22Rv1 (cell line): Measurements from ENCODE around the gene PLCB3.

ENCODE experiments used
- H3K27ac ChIP-seq: fragments of 450-650 bp; 2 replicates; pipeline ENCODE4 v1.5.1; 2017
- ZFX ChIP-seq: fragments of 450-650 bp; IDR thresholded peaks from 2 replicates; pipeline ENCODE4 v1.6.1; 2017; ENCODE audit warnings: antibody characterized with exemption, borderline replicate concordance
- TF ChIP-seq, protein P1 (sequence below): fragments of 450-650 bp; IDR thresholded peaks from 2 replicates; pipeline ENCODE4 v1.5.1; 2017; ENCODE audit warnings: mild to moderate bottlenecking

Gene PLCB3

DNA sequence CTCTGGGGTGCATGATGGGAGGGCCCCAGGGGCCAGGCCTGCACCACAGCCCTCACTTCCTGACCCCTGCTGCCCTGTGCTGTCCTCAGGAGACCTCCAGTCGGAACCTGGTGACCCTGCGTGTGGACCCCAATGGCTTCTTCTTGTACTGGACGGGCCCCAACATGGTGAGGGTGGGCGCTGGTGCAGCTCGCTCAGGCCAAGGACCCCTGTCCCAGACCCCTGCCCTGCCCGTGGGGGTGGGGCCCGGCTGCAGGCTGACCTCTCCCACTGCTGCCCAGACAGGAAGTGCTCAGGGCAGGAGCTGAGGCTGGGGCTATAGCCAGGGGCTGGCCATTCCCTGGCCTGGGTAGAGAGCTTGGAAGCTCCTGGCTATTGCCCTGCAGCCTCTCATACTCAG, 3.0 kb downstream of the PLCB3 start:
- H3K27ac ChIP-seq: no peak overlapping the region
- TF ChIP-seq, protein P1, sequence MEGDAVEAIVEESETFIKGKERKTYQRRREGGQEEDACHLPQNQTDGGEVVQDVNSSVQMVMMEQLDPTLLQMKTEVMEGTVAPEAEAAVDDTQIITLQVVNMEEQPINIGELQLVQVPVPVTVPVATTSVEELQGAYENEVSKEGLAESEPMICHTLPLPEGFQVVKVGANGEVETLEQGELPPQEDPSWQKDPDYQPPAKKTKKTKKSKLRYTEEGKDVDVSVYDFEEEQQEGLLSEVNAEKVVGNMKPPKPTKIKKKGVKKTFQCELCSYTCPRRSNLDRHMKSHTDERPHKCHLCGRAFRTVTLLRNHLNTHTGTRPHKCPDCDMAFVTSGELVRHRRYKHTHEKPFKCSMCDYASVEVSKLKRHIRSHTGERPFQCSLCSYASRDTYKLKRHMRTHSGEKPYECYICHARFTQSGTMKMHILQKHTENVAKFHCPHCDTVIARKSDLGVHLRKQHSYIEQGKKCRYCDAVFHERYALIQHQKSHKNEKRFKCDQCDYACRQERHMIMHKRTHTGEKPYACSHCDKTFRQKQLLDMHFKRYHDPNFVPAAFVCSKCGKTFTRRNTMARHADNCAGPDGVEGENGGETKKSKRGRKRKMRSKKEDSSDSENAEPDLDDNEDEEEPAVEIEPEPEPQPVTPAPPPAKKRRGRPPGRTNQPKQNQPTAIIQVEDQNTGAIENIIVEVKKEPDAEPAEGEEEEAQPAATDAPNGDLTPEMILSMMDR: no peak
- TF ChIP-seq ZFX: no peak

DNA sequence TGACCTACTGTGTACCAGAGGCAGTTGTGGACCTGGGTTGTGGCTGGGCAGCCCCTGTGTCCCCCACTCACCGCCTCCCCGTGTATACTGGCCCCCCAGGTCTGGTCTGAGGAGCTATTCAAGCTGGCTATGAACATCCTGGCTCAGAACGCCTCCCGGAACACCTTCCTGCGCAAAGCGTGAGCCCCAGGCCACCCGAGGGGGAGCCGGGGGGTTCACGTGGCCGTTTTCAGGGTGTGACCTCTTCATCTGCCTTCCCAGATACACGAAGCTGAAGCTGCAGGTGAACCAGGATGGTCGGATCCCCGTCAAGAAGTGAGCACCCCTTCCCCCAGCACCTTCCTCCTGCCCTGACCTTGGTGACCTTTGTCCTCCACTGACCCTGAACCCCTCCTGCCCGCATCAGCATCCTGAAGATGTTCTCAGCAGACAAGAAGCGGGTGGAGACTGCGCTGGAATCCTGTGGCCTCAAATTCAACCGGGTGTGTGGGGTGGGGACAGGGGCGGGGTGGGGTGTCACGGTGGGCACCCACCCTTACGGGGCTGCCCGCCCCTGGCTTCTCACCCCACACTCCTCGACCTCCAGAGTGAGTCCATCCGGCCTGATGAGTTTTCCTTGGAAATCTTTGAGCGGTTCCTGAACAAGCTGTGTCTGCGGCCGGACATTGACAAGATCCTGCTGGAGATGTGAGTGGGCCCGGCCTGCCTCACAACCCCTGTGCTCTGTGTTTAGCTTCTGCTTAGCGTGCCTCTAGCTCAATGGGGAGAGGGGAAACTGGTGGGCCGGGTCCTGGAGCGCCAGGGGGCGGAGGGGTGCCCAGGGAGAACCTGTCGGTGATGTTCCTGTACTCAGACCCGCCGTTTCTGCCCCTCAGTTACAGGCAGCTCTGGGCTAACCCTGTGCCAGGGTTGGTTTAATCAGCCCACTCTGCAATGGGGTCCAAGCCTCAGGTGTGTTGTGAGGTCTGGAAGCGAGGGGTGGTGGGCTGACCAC, 4.1 kb downstream of the PLCB3 start:
- TF ChIP-seq, protein P1: no peak
- no peak for TF ChIP-seq ZFX
- H3K27ac ChIP-seq: no peak overlapping the region

DNA sequence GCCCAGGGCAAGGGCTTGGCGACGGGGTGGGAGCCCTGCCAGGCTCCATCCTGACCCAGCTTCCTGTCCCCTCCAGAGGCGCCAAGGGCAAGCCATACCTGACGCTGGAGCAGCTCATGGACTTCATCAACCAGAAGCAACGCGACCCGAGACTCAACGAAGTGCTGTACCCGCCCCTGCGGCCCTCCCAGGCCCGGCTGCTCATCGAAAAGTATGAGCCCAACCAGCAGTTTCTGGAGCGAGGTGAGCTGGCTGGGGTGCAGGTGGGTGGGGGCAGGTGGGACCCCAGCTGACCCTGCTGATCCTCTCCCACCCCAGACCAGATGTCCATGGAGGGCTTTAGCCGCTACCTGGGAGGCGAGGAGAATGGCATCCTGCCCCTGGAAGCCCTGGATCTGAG, 5.0 kb downstream of the PLCB3 start:
- TF ChIP-seq ZFX: no peak
- TF ChIP-seq, protein P1: no peak

DNA sequence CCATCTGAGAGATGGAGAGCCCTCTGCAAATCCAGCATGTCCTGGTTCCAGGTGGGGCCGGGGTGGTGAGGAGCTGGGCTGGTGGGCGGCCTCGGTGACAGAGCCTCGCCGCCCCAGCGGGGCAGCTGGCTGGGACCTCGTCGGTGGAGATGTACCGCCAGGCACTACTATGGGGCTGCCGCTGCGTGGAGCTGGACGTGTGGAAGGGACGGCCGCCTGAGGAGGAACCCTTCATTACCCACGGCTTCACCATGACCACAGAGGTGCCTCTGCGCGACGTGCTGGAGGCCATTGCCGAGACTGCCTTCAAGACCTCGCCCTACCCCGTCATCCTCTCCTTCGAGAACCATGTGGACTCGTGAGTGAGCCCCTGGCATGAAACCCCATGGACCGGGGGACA, 7.0 kb downstream of the PLCB3 start:
- H3K27ac ChIP-seq: no peak overlapping the region

More for the DNA sequence above, 5.0 kb downstream of the PLCB3 start:
- no peak overlapping the region for H3K27ac ChIP-seq

DNA sequence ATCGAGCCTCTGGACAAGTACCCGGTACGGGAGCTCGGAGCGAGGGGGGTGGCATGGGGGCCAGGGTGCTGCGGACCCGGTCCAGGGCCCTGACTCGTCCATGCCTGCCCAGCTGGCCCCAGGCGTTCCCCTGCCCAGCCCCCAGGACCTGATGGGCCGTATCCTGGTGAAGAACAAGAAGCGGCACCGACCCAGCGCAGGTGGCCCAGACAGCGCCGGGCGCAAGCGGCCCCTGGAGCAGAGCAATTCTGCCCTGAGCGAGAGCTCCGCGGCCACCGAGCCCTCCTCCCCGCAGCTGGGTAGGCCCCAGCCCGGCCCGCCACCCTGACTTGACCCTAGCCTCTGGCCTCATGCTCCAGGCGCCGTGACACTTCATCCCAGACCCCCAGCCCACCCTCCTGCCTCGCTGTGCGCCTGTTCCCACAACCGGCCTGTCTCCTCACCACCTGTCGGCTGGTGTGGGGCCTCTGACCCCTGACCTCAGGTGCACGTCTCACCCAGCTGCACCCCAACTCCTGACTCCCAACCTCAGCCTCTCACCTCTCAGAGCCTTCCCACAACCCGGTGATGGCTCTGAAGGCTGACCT, 7.7 kb downstream of the PLCB3 start:
- TF ChIP-seq, protein P1: no peak
- TF ChIP-seq ZFX: no peak
- no peak overlapping the region for H3K27ac ChIP-seq

More for the DNA sequence above, 7.0 kb downstream of the PLCB3 start:
- TF ChIP-seq, protein P1: no peak
- no peak for TF ChIP-seq ZFX

DNA sequence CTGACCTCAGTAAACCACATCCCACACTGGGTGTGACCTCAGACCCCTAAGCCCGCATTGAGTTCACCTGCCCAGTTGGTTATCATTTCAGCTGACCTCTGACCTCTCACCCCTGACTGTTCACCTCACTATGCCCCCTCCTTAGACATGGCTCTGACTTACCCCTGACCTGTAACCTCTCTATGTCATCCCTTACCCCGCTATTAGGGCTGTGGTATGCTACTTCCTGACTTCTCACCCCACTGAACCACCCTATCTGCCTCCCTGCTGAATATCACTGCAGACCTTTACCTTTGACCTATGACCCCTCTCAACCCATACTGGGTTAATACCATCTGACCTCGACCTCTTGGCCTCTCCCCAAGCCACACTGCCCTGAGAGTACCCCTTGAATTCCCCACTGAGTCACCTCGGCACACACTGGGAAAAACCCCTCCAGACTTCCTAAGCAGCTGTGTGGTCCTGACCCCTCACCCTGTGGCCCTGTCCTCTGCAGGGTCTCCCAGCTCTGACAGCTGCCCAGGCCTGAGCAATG, 8.3 kb downstream of the PLCB3 start:
- TF ChIP-seq, protein P1: no peak
- no peak for TF ChIP-seq ZFX

More for the DNA sequence above, 8.3 kb downstream of the PLCB3 start:
- no peak overlapping the region; the same call in 1 of the 2 replicates for H3K27ac ChIP-seq
